ENCODE data around the gene MACROD2.

GRCh38 chr20:15812696-15813095 lies 1817.4 kb downstream of the MACROD2 start:
- TF ChIP-seq CTCF (conservative IDR thresholded peaks at IDR 0.05; ENCODE audit: low read depth, low read length) (no peak), EZH2 (IDR thresholded peaks at IDR 0.05; ENCODE audit: borderline replicate concordance, low read depth, low read length, poor library complexity, severe bottlenecking) (no peak)
